Posterior vena cava (tissue), 2 donors: Measurements from ENCODE around the gene HGF. TPM values are rescaled to one million over a fixed set of nuclear protein-coding genes. Genes with fewer than 3 reads are reported as not detected.

Source experiments
- DNase-seq: peaks from one replicate; pipeline ENCODE4 v3.0.0-alpha.2; 2020; ENCODE audit warnings: low spot score
- intact Hi-C, 2 donors: fragments of 100-400 bp; cut with DNase I; formaldehyde crosslinking; loops; one replicate each; pipeline versions ENCODE4 v1.14.1 to v1.14.2; 2022 to 2023
- total RNA-seq, 2 donors: library from RNA; stranded (reverse); fragmentation: NEBNext Ultra II Directional; extraction: Animal tissue kit (Norgen Biotek cat#: 25700); gene quantifications; one replicate each; pipeline ENCODE4 v1.2.1, GENCODE V29; 2021
- donor health status: DM: yes; HTN: yes; CAD: no.
- donor health status: DM: yes; HTN: yes; CAD: no.

HGF gene
- total RNA-seq, 2 donors from 2014 or later = 16.8 to 18.8 TPM

- intact Hi-C loops = no loop called here
Observed at GRCh38 chr7:81690688-81691087, 79.2 kb downstream of the HGF start.

DNA sequence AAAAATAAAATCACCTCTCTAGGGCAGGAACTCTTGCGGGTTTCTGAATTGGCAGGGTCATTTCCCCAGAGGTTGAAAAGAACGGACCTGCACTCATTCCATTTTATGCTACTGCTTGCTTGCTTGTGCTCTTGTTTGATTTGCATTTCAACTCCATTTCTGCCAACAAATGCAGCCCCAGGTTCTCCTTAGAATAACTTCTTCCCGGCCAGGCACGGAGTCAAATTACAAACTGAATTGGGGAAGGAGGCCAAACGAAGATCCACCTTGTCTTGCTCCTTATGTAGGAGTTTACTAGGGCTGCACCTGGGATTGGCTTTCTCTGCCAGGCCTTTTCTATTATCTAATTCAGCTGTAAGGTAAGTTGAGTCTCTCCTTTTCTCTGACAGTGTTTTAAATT, 79.6 kb downstream of the HGF start:
- intact Hi-C loops = no loop called here
- no peak for DNase-seq

More at GRCh38 chr7:81690688-81691087, 79.2 kb downstream of the HGF start:
- DNase-seq = no peak

DNA sequence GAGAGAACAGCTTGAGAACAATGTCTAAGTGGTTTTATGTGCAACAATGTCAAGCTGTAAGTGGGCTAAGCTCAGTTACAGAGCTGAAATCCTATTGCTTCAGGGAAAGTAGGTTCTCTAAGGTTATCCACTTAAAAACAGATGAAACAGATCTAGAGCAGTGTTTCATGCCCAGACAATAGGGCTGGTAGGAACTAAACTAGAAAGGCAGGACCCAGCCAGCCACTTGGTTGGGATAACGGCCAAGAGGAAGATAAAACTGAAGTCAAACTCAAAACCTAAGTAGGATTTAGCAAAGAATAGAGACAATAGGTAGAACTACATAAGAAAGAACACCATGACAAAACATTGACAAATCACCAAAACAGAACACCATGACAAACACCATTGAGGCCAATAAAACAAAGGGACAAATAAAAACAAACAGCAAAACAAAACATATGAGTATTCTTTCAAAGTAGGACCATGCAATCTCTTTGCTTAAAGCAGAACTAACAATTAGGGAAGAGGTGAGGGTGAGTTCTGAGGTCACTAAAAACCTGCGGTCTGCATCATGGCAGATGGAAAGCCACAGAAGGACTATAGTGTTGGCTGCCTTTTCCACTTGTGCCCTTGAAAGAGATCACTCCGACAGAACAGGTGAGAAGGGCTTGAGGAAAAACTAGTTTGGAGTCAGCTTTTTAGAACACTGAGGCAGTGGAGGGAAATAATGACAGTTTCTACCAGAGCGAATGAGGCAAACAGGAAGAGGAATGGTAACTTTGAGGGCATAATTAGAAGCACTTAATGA, 81.0 kb downstream of the HGF start:
- no peak for DNase-seq
- intact Hi-C loops = no loop called here

- intact Hi-C loops = no loop called here
- DNase-seq = no peak
Observed at GRCh38 chr7:81687062-81687461, 82.8 kb downstream of the HGF start.

DNA sequence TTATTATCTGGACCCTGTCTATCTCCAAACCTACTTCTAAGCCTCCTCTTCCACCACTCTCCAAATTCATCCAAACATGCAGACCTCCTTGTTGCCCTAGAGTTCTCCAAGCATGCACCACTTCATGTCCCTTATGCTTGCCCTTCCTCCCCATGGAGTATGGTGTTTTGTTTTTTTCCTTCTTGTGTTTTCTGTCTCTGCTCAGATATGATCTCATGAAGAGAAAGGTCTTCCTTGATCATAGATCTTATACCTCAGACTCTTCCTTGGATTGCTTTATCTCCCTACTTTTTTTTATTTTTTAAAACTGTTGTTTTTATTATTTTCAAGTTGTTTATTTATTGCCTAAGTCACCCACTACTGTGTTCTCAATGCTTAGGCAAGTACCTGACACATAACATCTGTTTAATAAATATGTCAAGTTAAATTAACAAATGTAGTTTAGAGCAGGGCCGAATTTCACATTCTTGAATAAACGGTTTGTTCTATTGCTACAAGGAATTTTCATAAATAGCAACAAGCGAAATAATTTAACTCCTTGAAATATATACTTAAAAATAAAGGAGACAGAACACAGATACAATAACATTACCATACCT, 84.5 kb downstream of the HGF start:
- DNase-seq = no peak
- intact Hi-C loops = no loop called here

- peak; percentile 97 for DNase-seq
- intact Hi-C loops = no loop called here
Observed at GRCh38 chr7:81684514-81685269, 85.2 kb downstream of the HGF start.

- no peak for DNase-seq
- intact Hi-C loops = no loop called here
Observed at GRCh38 chr7:81684033-81684432, 85.8 kb downstream of the HGF start.

DNA sequence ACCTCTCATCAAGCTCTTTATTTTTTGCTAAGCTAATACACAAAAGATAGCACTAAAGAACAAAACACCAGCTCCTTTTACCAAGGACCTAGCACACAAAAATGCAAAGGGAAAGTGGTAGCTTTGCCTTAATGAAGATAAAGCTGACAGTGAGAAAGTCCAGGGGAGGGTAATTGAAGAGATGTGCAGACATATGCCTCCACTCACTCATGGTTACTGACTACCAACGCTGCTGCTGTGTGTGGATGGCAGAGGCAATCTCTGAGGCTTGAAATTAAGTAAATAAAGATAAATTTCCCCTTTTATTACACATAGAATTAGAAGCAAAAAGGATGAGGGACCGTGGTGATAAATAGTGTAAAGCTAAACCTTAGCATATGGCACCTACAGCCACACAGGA, 87.0 kb downstream of the HGF start:
- DNase-seq = no peak
- intact Hi-C loops = no loop called here

DNA sequence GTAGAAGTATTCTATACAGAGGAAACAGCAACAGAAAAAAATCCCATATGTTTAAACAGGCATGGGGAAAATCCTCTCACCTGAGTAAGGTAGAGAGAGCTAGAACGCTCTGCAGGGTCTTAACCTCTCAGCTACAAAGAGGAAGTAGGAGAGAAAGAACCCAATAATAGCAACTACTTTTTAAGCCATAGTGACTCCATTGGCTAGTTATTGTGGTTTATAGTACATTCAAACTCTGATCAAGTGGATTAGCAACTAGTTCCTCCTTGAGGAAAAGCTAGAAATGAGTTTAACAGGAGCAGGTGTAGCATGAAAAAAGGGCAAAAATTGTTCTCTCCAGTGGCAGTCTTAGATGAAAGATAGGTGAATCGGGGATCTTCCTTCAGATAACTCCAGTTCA, 89.7 kb downstream of the HGF start:
- intact Hi-C loops = no loop called here
- no peak for DNase-seq

DNA sequence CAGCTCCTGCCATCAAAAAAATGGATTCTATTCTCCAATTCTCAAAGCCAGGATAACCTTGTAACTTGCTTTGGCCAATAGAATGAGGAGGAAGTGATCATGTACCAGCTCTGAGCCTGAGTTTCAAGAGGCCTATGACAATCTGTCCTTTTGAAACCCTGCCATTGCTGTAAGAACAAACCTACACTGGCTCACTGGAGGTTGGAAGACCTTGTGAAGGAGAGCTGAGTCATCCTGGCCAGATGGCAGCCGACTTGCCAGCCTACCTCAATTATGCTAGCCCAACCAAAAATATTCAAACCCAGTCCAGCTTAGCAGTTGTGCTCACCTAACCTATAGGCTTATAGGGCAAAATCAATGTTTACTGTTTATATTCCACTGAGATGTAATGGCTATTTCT, 93.0 kb downstream of the HGF start:
- intact Hi-C loops = no loop called here
- DNase-seq = no peak

DNA sequence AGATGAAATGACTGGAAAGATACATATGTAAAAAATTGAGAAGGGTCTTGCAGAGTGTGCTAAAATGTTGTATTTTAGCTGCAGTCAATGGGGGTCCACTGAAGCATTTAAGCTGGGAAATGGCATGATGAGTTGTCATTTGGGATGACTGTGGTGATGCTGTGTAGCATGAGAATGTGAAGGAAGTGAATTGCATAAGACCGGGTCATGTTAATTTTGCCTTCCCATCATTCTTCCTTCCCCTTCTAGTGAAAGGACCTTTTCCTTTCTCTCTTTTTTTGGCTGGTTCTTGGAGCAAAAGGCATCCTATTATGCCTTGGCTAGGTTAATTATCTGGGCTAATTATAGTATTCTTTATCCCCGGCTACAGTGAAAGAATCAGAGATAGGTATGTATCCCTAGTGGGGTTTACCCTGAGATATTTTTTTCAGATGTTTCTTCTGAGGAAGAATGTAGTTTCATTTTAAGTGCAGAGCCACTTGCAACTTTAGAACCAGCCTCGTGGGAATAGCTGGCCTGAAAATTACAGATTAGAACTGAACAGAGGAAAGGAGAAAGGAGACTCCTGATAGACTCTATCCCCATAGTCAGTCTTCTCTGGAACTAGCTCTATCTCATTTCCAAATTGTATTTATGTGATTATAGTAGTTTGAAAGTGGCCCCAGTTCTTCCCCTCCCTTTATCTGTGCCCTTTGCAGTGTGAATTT, 93.6 kb downstream of the HGF start:
- intact Hi-C loops = no loop called here
- DNase-seq = no peak

DNA sequence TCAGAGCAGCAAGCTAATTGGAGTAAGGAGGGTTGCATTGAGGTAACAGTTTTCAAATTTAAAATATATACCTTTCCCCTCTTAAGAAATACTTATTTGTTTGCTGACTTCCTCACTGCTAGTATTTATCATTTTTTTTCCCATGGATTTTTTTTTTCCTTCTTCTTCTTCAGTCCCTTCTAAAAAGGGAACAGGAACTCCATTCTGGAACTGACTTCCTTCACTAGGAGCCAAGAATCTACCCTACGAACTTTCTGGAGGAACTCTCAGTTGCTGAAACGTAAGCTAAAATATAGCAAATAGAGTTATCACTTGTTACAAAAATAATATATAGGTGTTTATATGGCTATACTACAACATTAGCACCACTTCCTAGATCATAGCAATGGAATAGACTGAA, 95.4 kb downstream of the HGF start:
- DNase-seq = no peak
- intact Hi-C loops = no loop called here

- no peak for DNase-seq
- intact Hi-C loops = no loop called here
Observed at GRCh38 chr7:81672872-81673271, 97.0 kb downstream of the HGF start.

- intact Hi-C loops = no loop called here
- DNase-seq = no peak
Observed at GRCh38 chr7:81669476-81670105, 100.3 kb downstream of the HGF start.

DNA sequence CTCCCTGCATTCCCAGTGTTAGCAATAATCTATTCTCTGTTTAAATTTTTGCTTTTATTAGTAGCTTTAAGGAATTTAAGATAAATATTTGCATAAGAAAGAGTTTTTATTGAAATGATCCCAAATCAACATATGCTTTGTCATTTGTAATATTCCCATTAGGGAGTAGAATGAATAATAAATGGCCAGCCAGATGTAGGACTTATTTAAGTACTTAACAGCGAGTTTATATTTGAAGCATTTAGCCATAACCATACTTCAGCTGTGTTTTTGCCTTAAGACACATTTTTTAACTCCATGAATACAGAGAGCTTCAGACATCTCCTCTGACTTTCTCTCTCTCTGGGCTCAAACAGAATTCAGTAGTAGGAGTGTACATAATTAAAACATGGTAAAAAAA, 103.6 kb downstream of the HGF start:
- intact Hi-C loops = no loop called here
- DNase-seq = no peak

GRCh38 chr7:81665236-81665635, 104.6 kb downstream of the HGF start:
- no peak for DNase-seq
- intact Hi-C loops = no loop called here

GRCh38 chr7:81664304-81664703, 105.5 kb downstream of the HGF start:
- no peak for DNase-seq
- intact Hi-C loops = no loop called here

- intact Hi-C loops = no loop called here
- no peak for DNase-seq
Observed at GRCh38 chr7:81662531-81662930, 107.3 kb downstream of the HGF start.

GRCh38 chr7:81659697-81660395, 110.0 kb downstream of the HGF start:
- DNase-seq = no peak
- intact Hi-C loops = no loop called here
